Thyroid gland (tissue), 4 donors: Measurements from ENCODE around the gene RNU6-8.

Experiments
- CTCF ChIP-seq, 6 experiments: fragments of 200-600 bp in 3 of 6; fragments of 450-650 bp in 3 of 6; sonication (generic) in 3 of 6; IDR thresholded peaks; one replicate each; pipeline ENCODE4 v1.5.1; 2016 to 2019; ENCODE audit warnings: antibody characterized with exemption in 6 of 6, mild to moderate bottlenecking in 2 of 6, inconsistent platforms in 1 of 6, moderate library complexity in 1 of 6
- POLR2A ChIP-seq, 2 donors: fragments of 450-650 bp; IDR thresholded peaks; one replicate each; pipeline ENCODE4 v1.6.1; 2017; ENCODE audit warnings: antibody characterized with exemption in 2 of 2, mild to moderate bottlenecking in 2 of 2, moderate library complexity in 1 of 2

GRCh38 chr14:32205984-32206383 lies 2.9 kb upstream of the RNU6-8 start:
- no peak for TF ChIP-seq POLR2A (IDR thresholded peaks at IDR 0.05)
- TF ChIP-seq CTCF (IDR thresholded peaks at IDR 0.05), result no peak
